Loucy (cell line): ENCODE data around the gene OR2A2.

Experiments used
- H2AFZ ChIP-seq: fragments of 200-600 bp; sonication (generic); 2 replicates; pipeline ENCODE4 v1.6.0; 2016; ENCODE audit warnings: antibody characterized with exemption, mild to moderate bottlenecking, low read length, moderate library complexity
- H3F3A ChIP-seq: fragments of 200-600 bp; 2 replicates; pipeline ENCODE4 v1.6.0; 2016; ENCODE audit warnings: antibody characterized with exemption, low read depth, mild to moderate bottlenecking
- H3K27me3 ChIP-seq: fragments of 200-600 bp; sonication (generic); 2 replicates; pipeline ENCODE4 v1.6.1; 2014; ENCODE audit warnings: low read length, mild to moderate bottlenecking; ENCODE audit not compliant: insufficient read depth, poor library complexity, severe bottlenecking
- H3K36me3 ChIP-seq: fragments of 200-600 bp; sonication (generic); 2 replicates; pipeline ENCODE4 v1.6.1; 2016; ENCODE audit warnings: low read length; ENCODE audit not compliant: insufficient read depth
- H3K4me1 ChIP-seq: fragments of 200-600 bp; sonication (generic); 2 replicates; pipeline ENCODE4 v1.5.1; 2014; ENCODE audit warnings: low read length, mild to moderate bottlenecking; ENCODE audit not compliant: insufficient read depth, poor library complexity, severe bottlenecking
- H3K4me2 ChIP-seq: fragments of 200-600 bp; sonication (generic); 2 replicates; pipeline ENCODE4 v1.6.0; 2014; ENCODE audit warnings: antibody characterized with exemption, low read length, low read depth, mild to moderate bottlenecking; ENCODE audit not compliant: poor library complexity, severe bottlenecking
- H3K4me3 ChIP-seq: fragments of 200-600 bp; sonication (generic); 2 replicates; pipeline ENCODE4 v1.5.1; 2014; ENCODE audit warnings: low read length, mild to moderate bottlenecking, mixed read lengths; ENCODE audit not compliant: poor library complexity, severe bottlenecking
- H3K79me2 ChIP-seq: fragments of 200-600 bp; sonication (generic); 2 replicates; pipeline ENCODE4 v1.6.1; 2014; ENCODE audit warnings: low read length; ENCODE audit not compliant: insufficient read depth
- H3K9ac ChIP-seq: fragments of 200-600 bp; sonication (generic); 2 replicates; pipeline ENCODE4 v1.6.0; 2014; ENCODE audit warnings: mild to moderate bottlenecking, low read depth, low read length, moderate library complexity; ENCODE audit not compliant: poor library complexity, severe bottlenecking
- H3K9me2 ChIP-seq: fragments of 200-600 bp; sonication (generic); replicated peaks from 2 replicates; pipeline ENCODE4 v1.6.1; 2016; ENCODE audit warnings: low read depth, low read length, mixed read lengths
- H3K9me3 ChIP-seq: fragments of 200-600 bp; sonication (generic); 2 replicates; pipeline ENCODE4 v1.6.1; 2014; ENCODE audit warnings: mild to moderate bottlenecking, antibody characterized with exemption, low read length, low read depth; ENCODE audit not compliant: insufficient read depth
- H4K20me1 ChIP-seq: fragments of 200-600 bp; sonication (generic); 2 replicates; pipeline ENCODE4 v1.6.0; 2014; ENCODE audit warnings: antibody characterized with exemption, low read length, mild to moderate bottlenecking; ENCODE audit not compliant: insufficient read depth, poor library complexity, severe bottlenecking
- CTCF ChIP-seq: fragments of 200-600 bp; sonication (generic); conservative IDR thresholded peaks from 2 replicates; pipeline ENCODE4 v1.5.1; 2014; ENCODE audit warnings: mild to moderate bottlenecking, antibody characterized with exemption, low read length
- EZH2phosphoT487 ChIP-seq: fragments of 200-600 bp; IDR thresholded peaks from 2 replicates; pipeline ENCODE4 v1.6.1; 2018; ENCODE audit warnings: antibody characterized with exemption, mild to moderate bottlenecking, moderate library complexity, borderline replicate concordance

Gene OR2A2

GRCh38 chr7:144086730-144087129 lies 22.7 kb upstream of the OR2A2 start:
- TF ChIP-seq EZH2phosphoT487: no peak
- TF ChIP-seq CTCF: no peak
- no peaks in the 10 kb centered on the region for H4K20me1 ChIP-seq

GRCh38 chr7:144087230-144087629 lies 22.2 kb upstream of the OR2A2 start:
- H3K9ac ChIP-seq: no peak overlapping the region
- TF ChIP-seq EZH2phosphoT487 (no peak), CTCF (no peak)
- H3K36me3 ChIP-seq: no peaks in the 10 kb centered on the region
- H3F3A ChIP-seq: no peaks in the 10 kb centered on the region
- no peak overlapping the region for H2AFZ ChIP-seq
- no peaks in the 10 kb centered on the region for H3K27me3 ChIP-seq
- no peak overlapping the region for H3K4me3 ChIP-seq
- no peaks in the 10 kb centered on the region for H3K4me1 ChIP-seq
- no peaks in the 10 kb centered on the region for H4K20me1 ChIP-seq
- no peak overlapping the region for H3K4me2 ChIP-seq
- peaks cover 4% of the 10 kb centered on the region; the same call in 1 of the 2 replicates for H3K9me3 ChIP-seq
- H3K79me2 ChIP-seq: no peaks in the 10 kb centered on the region
- H3K9me2 ChIP-seq: no peaks in the 10 kb centered on the region

More at GRCh38 chr7:144086730-144087129, 22.7 kb upstream of the OR2A2 start:
- no peak overlapping the region for H3K4me3 ChIP-seq
- H2AFZ ChIP-seq: no peak overlapping the region
- no peaks in the 10 kb centered on the region for H3K4me1 ChIP-seq
- H3K9me2 ChIP-seq: no peaks in the 10 kb centered on the region
- H3K4me2 ChIP-seq: no peak overlapping the region
- no peaks in the 10 kb centered on the region for H3K79me2 ChIP-seq
- H3K9me3 ChIP-seq: peaks cover 4% of the 10 kb centered on the region; the same call in 1 of the 2 replicates
- no peaks in the 10 kb centered on the region for H3K36me3 ChIP-seq
- no peaks in the 10 kb centered on the region for H3K27me3 ChIP-seq
- no peaks in the 10 kb centered on the region for H3F3A ChIP-seq
- H3K9ac ChIP-seq: no peak overlapping the region

GRCh38 chr7:144090667-144091066 lies 18.7 kb upstream of the OR2A2 start:
- H3K27me3 ChIP-seq: no peaks in the 10 kb centered on the region
- no peak for TF ChIP-seq EZH2phosphoT487
- TF ChIP-seq CTCF: no peak
- no peaks in the 10 kb centered on the region for H3K9me2 ChIP-seq

More at GRCh38 chr7:144090667-144091066, 18.7 kb upstream of the OR2A2 start:
- no peaks in the 10 kb centered on the region for H3K36me3 ChIP-seq
- no peaks in the 10 kb centered on the region for H3K79me2 ChIP-seq
- H3K4me1 ChIP-seq: no peaks in the 10 kb centered on the region
- no peaks in the 10 kb centered on the region for H4K20me1 ChIP-seq
- H3F3A ChIP-seq: no peaks in the 10 kb centered on the region
- H3K4me3 ChIP-seq: no peak overlapping the region
- H2AFZ ChIP-seq: no peak overlapping the region
- H3K9me3 ChIP-seq: peaks cover 4% of the 10 kb centered on the region; the same call in 1 of the 2 replicates
- no peak overlapping the region for H3K9ac ChIP-seq
- H3K4me2 ChIP-seq: no peak overlapping the region
